Muscle of leg (tissue), 11 donors: Measurements from ENCODE around the gene ZNF628. TPM values are rescaled to one million over a fixed set of nuclear protein-coding genes. Genes with fewer than 3 reads are reported as not detected.

Source experiments
- DNase-seq: peaks from one replicate; pipeline ENCODE4 v3.0.0; 2013
- H3K27ac ChIP-seq: one replicate; pipeline ENCODE4 v1.5.1; 2013; ENCODE audit warnings: mild to moderate bottlenecking, low read length, control low read depth
- H3K27me3 ChIP-seq: one replicate; pipeline ENCODE4 v1.6.1; 2013; ENCODE audit warnings: low read length; ENCODE audit not compliant: control insufficient read depth, insufficient read depth
- H3K36me3 ChIP-seq: one replicate; pipeline ENCODE4 v1.6.1; 2013; ENCODE audit warnings: low read length; ENCODE audit not compliant: control insufficient read depth, insufficient read depth
- H3K4me1 ChIP-seq: one replicate; pipeline ENCODE4 v1.6.1; 2013; ENCODE audit warnings: low read length; ENCODE audit not compliant: control insufficient read depth, insufficient read depth
- H3K4me3 ChIP-seq: one replicate; pipeline ENCODE4 v1.5.1; 2013; ENCODE audit warnings: low read length, control low read depth
- H3K9me3 ChIP-seq: replicated peaks from 2 replicates; pipeline ENCODE4 v1.6.1; 2013; ENCODE audit warnings: low read depth, low read length; ENCODE audit not compliant: control insufficient read depth
- WGBS: methylation state at CpG from one replicate; pipeline ENCODE4 v1.1.5; 2013; ENCODE audit warnings: missing lambda C conversion rate; ENCODE audit not compliant: insufficient coverage; 5-methylcytosine and 5-hydroxymethylcytosine counted together
- polyA plus RNA-seq, 8 donors: library from polyadenylated mRNA; unstranded; fragments of 120-200 nt; gene quantifications; one replicate each; pipeline versions ENCODE4 v1.2.1 to v1.2.3, GENCODE V29; 2013; ENCODE audit warnings: inconsistent platforms in 1 of 8, low replicate concordance in 1 of 8; ENCODE audit not compliant: insufficient read length in 8 of 8, insufficient read depth in 1 of 8
- total RNA-seq: library from RNA; stranded (reverse); fragments of 120-200 nt; gene quantifications from one replicate; pipeline ENCODE4 v1.2.4, GENCODE V29; 2013

Gene ZNF628
- total and polyA plus RNA-seq, 9 donors = 1.6 to 5.1 (median 3.6) TPM

GRCh38 chr19:55457683-55458457 lies 18.5 kb upstream of the ZNF628 start:
- no peak for DNase-seq
- Histone ChIP-seq H3K27me3 (peaks cover 2% of the 10 kb centered on the region), H3K27ac (no peak overlapping the region), H3K4me3 (no peak overlapping the region), H3K4me1 (peaks cover 25% of the 10 kb centered on the region), H3K36me3 (peaks cover 15% of the 10 kb centered on the region), H3K9me3 (no peaks in the 10 kb centered on the region)
- 47% methylated on average over 6 of the region's 16 CpGs for WGBS

DNA sequence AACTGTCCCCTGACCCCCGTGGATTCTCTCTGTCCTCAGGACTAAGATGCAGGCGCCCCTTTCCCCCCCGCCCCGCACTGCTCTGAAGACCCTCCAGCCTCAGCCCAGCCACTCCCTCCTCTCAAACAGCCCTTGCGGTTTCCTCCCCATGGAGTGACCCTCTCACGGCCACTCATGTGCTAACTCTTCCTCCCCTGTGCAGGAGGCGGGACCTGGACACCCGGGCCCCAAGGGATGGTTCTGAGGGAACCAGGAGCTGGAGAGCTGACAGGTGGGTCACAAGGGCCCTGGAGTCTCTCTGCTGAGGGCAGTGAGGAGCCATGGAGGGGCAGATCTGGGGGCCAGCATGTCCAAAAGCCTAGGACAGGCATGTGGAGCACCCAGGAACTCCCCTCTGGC lies 16.9 kb upstream of the ZNF628 start:
- Histone ChIP-seq H3K27ac (peak overlapping the region; percentile 98), H3K27me3 (no peaks in the 10 kb centered on the region), H3K9me3 (no peaks in the 10 kb centered on the region), H3K36me3 (peaks cover 13% of the 10 kb centered on the region), H3K4me1 (peaks cover 23% of the 10 kb centered on the region), H3K4me3 (no peak overlapping the region)
- 68% methylated on average over 5 of the region's 8 CpGs for WGBS
- DNase-seq = no peak

DNA sequence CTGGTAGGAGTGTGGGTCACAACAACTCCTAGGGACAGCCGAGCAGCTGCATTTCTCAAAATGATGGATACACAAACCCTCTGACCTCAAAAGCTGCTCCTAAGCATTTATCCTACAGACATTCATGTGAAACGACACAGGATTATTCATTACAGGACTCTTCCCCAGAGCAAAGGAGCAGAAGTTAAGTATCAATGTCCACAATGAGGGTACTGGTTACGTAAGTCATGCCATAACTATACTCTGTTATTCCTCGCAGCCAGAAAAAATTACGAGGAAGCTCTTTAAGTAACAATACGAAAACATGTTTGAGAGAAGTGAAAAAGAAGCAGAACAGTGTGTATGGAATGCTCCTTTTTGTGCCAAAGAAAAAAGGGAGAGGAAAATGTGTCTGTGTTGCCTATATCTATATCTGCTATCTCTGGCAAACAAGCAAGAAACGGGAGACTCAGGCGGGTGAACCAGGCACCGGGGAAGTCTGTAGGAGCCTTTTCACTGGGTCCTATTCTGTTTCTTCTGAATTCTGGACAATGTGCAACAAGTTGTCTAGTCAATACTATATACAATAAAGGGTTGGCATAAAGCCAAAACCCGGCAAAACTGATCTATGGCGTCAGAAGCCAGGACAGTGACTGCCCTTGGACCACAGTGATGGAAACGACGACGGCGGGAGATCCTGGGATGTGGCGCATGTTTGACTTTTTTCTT lies 16.3 kb upstream of the ZNF628 start:
- Histone ChIP-seq H3K4me3 (peak overlapping the region; percentile 85), H3K36me3 (peaks cover 12% of the 10 kb centered on the region), H3K4me1 (peaks cover 23% of the 10 kb centered on the region), H3K27me3 (no peaks in the 10 kb centered on the region), H3K9me3 (no peaks in the 10 kb centered on the region), H3K27ac (peak overlapping the region; percentile 98)
- peak; percentile 77 for DNase-seq
- WGBS = 45% methylated on average over 4 of the region's 16 CpGs

GRCh38 chr19:55460670-55461258 lies 15.7 kb upstream of the ZNF628 start:
- Histone ChIP-seq H3K4me1 (peaks cover 23% of the 10 kb centered on the region), H3K36me3 (peaks cover 5% of the 10 kb centered on the region), H3K9me3 (no peaks in the 10 kb centered on the region), H3K4me3 (peak overlapping the region; percentile 85), H3K27ac (peak overlapping the region; percentile 98), H3K27me3 (no peaks in the 10 kb centered on the region)
- DNase-seq = peak; percentile 95
- WGBS = 4% methylated on average over 19 of the region's 24 CpGs

DNA sequence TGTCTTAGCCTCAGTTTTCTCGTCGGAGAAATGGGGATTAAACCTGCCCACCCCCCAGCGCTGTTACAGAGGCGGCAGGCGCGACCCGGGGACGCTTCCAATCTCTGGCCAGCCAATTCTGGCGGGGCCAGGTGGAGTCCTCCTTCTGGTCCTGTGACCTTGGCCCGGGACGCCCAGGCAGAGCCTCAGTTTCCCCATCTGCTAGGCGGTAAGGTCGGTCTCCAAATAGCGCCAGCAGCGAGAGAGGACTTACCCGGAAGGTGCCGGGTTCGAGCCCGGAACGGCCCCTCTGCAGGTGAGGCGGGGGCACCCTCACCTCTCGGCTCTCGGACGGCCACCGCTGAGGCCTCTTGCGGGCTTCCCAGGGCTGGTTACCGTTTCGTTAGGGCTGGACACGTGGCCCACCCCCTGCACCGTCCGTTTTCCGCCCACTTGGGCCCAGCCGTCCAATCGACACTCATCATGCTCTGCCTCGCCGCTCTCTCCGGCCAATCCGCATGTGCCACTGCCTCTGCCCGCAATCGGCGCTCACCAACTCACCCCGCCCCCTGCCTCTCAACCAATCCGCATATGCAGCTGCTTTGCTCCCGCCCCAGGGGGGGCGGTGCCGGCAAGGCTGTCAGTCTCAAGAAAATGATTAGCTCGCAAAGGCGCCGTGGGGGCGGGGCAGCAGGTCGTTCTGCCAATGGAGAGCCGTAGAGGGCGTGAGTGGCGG lies 15.0 kb upstream of the ZNF628 start, which contains the start of gene ISOC2:
ISOC2 (minus strand) TSS at position 384 of the 715 bp plus-strand sequence. CDS start 5,156 bp downstream, outside the sequence.
- peak within 1 kb of the TSS; percentile 98 for H3K27ac ChIP-seq
- peak within 1 kb of the TSS; percentile 85 for H3K4me3 ChIP-seq
- no peaks in the 10 kb centered on the region for H3K27me3 ChIP-seq
- peaks cover 23% of the 10 kb centered on the region for H3K4me1 ChIP-seq
- peaks cover under 1% of the 10 kb centered on the region for H3K36me3 ChIP-seq
- under 1% methylated on average over 54 of the region's 54 CpGs for WGBS
- DNase-seq = peak; percentile 100
- H3K9me3 ChIP-seq = no peaks in the 10 kb centered on the region

DNA sequence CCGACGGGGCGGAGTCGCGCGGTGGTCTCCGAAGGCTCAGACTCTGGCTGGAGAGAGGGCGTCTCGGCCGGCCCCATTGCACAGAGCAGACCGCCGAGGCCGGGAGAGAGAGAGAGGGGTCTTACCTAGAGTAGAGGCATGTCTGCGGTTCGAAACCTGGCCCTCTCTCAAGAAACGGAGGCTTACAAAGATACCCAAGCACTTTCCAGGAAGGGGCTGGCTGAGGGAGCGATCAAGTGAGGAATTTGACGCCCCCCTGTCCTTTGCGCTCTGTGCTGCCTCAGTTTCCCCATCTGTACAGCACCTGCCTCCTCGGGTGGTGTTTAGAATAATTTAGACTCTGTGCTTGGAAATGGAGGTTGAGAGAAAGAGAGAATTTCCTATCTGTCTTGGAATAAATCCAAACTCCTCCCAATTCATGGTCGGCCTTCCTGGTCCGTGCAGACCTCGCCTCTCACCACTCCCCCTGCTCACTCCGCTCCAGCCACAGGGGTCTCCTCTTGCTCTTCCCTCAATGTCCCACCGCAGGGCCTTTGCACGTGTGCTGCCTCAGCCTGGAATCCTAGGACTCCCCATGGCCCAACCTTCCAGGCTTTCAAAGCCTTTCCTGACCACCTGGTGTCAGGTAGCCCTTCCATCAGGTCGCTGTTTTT lies 14.3 kb upstream of the ZNF628 start:
- H3K27me3 ChIP-seq = no peaks in the 10 kb centered on the region
- no peaks in the 10 kb centered on the region for H3K36me3 ChIP-seq
- peak; percentile 75 for DNase-seq
- peaks cover 23% of the 10 kb centered on the region for H3K4me1 ChIP-seq
- 11% methylated on average over 18 of the region's 27 CpGs for WGBS
- H3K27ac ChIP-seq = peak overlapping the region; percentile 69
- no peaks in the 10 kb centered on the region for H3K9me3 ChIP-seq
- H3K4me3 ChIP-seq = peak overlapping the region; percentile 33

- Histone ChIP-seq H3K4me1 (peaks cover 27% of the 10 kb centered on the region), H3K27me3 (no peaks in the 10 kb centered on the region), H3K27ac (no peak overlapping the region), H3K4me3 (no peak overlapping the region), H3K9me3 (no peaks in the 10 kb centered on the region), H3K36me3 (no peaks in the 10 kb centered on the region)
- DNase-seq = no peak
- 80% methylated on average over 1 of the region's 11 CpGs for WGBS
Measured at GRCh38 chr19:55462722-55463121, 13.7 kb upstream of the ZNF628 start.

DNA sequence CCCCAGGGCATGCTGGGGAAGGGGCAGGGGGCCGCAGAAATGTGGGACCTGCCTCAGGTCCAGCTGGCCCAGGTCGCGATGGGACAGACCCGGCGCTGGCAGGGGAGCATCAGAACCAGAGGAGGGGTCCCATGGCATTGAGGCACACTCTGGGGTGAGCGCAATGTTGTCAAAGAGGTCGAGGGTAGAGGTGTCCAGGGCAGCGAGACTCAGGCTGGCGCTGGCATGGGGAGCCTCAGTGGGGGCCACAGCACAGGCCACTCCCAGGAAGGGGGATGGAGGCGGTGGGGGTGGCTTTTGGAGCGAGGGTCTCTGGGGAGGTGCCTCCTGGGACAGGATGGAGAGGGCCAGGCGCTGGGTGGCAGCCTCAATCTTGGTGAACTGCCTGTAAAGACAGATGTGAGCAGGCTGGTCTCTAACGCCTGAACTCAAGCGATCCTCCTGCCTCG lies 12.8 kb upstream of the ZNF628 start:
- no peaks in the 10 kb centered on the region for H3K9me3 ChIP-seq
- H3K4me3 ChIP-seq = no peak overlapping the region
- no peaks in the 10 kb centered on the region for H3K27me3 ChIP-seq
- H3K4me1 ChIP-seq = peaks cover 31% of the 10 kb centered on the region
- no peaks in the 10 kb centered on the region for H3K36me3 ChIP-seq
- WGBS = 77% methylated on average over 14 of the region's 15 CpGs
- no peak overlapping the region for H3K27ac ChIP-seq
- DNase-seq = no peak

DNA sequence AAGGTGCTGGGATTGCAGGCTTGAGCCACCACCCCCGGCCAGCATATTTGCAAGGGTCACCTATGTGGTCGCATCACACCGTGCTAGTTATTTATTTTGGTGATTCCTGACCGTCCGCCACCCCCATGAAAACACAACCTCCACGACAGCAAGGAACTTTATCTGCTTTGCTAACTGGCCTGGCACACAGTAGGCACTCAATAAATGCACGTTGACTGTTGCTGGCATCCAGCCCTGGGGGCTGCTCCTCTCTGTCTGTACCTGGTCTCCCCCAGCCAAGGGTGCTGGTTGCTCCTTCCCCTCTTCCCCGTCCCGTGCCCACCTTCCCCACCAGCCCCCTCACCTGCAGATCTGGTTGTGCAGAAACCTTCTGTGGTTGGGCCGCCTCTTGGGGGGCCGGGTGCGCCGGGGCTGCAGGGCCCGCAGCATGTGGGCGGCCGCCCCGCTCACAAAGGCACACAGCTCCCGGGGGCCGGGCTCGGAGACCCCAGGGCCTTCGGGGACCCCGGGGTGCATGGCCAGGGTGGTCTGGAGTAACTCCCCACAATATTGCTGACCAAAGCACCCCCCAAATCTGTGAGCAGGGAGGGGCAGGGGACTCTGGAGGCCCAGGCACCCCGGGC lies 12.3 kb upstream of the ZNF628 start:
- no peaks in the 10 kb centered on the region for H3K9me3 ChIP-seq
- DNase-seq = no peak
- 81% methylated on average over 16 of the region's 23 CpGs for WGBS
- H3K4me1 ChIP-seq = peaks cover 31% of the 10 kb centered on the region
- H3K36me3 ChIP-seq = no peaks in the 10 kb centered on the region
- no peaks in the 10 kb centered on the region for H3K27me3 ChIP-seq
- H3K27ac ChIP-seq = no peak overlapping the region
- H3K4me3 ChIP-seq = no peak overlapping the region
